Neural cell (in vitro differentiated cells): ENCODE data around the gene MEGF11. TPM values are rescaled to one million over a fixed set of nuclear protein-coding genes. Genes with fewer than 3 reads are reported as not detected.

ENCODE experiments used
- H2AFZ ChIP-seq: fragments of 200-600, 300-800 bp; sonication (generic), shearing (Covaris generic); 2 replicates; pipeline ENCODE4 v1.6.0; 2014; ENCODE audit warnings: low read depth, mild to moderate bottlenecking, antibody characterized with exemption, low read length, moderate library complexity
- H3F3A ChIP-seq: fragments of 200-600 bp; shearing (Covaris generic); 2 replicates; pipeline ENCODE4 v1.6.1; 2016; ENCODE audit warnings: mild to moderate bottlenecking, moderate library complexity, mixed read lengths, antibody characterized with exemption, low read length; ENCODE audit not compliant: insufficient read depth, poor library complexity, severe bottlenecking
- H3K27ac ChIP-seq: fragments of 200-600, 300-800 bp; sonication (generic), shearing (Covaris generic); 2 replicates; pipeline ENCODE4 v1.5.1; 2014; ENCODE audit warnings: mild to moderate bottlenecking, low read length, moderate library complexity
- H3K27me3 ChIP-seq: fragments of 300-800, 200-600 bp; sonication (generic), shearing (Covaris generic); 2 replicates; pipeline ENCODE4 v1.6.0; 2014; ENCODE audit warnings: mild to moderate bottlenecking, low read depth, low read length, moderate library complexity; ENCODE audit not compliant: insufficient read depth
- H3K36me3 ChIP-seq: fragments of 300-800, 200-600 bp; sonication (generic), shearing (Covaris generic); 2 replicates; pipeline ENCODE4 v1.5.1; 2014; ENCODE audit warnings: mild to moderate bottlenecking, antibody characterized with exemption, low read length, moderate library complexity; ENCODE audit not compliant: insufficient read depth
- H3K4me2 ChIP-seq: fragments of 300-800, 200-600 bp; sonication (generic), shearing (Covaris generic); 2 replicates; pipeline ENCODE4 v1.6.0; 2014; ENCODE audit warnings: mild to moderate bottlenecking, low read length
- H3K4me3 ChIP-seq: fragments of 300-800, 200-600 bp; sonication (generic), shearing (Covaris generic); 2 replicates; pipeline ENCODE4 v1.5.1; 2014; ENCODE audit warnings: mild to moderate bottlenecking, low read length, moderate library complexity
- H3K79me2 ChIP-seq: fragments of 200-600 bp; shearing (Covaris generic); replicated peaks from 2 replicates; pipeline ENCODE4 v1.6.0; 2014; ENCODE audit warnings: mild to moderate bottlenecking, low read length, moderate library complexity; ENCODE audit not compliant: insufficient read depth
- H3K9ac ChIP-seq: fragments of 300-800, 200-600 bp; sonication (generic), shearing (Covaris generic); 2 replicates; pipeline ENCODE4 v1.6.1; 2016; ENCODE audit warnings: mild to moderate bottlenecking, low read length, mixed read lengths
- H3K9me2 ChIP-seq: fragments of 200-600 bp; shearing (Covaris generic); 2 replicates; pipeline ENCODE4 v1.6.1; 2016; ENCODE audit warnings: mild to moderate bottlenecking, low read length, mixed read lengths; ENCODE audit not compliant: insufficient read depth
- H3K9me3 ChIP-seq: fragments of 200-600, 300-800 bp; sonication (generic), shearing (Covaris generic); 2 replicates; pipeline ENCODE4 v1.6.1; 2016; ENCODE audit warnings: mild to moderate bottlenecking, mixed run types, low read length, moderate library complexity, mixed read lengths
- H4K20me1 ChIP-seq: fragments of 200-600 bp; shearing (Covaris generic); 2 replicates; pipeline ENCODE4 v1.6.1; 2016; ENCODE audit warnings: mild to moderate bottlenecking, mixed run types; ENCODE audit not compliant: insufficient read depth
- EP300 ChIP-seq: fragments of 450-650 bp; conservative IDR thresholded peaks from 2 replicates; pipeline ENCODE4 v1.6.1; 2014; ENCODE audit warnings: antibody characterized with exemption, mild to moderate bottlenecking, moderate library complexity; ENCODE audit not compliant: poor library complexity, severe bottlenecking
- EZH2 ChIP-seq: fragments of 200-600, 300-800 bp; shearing (Covaris generic), sonication (generic); IDR thresholded peaks from 2 replicates; pipeline ENCODE4 v1.6.1; 2014; ENCODE audit warnings: antibody characterized with exemption, low read length, borderline replicate concordance, mild to moderate bottlenecking; ENCODE audit not compliant: insufficient read depth, poor library complexity, severe bottlenecking
- MXI1 ChIP-seq: fragments of 450-650 bp; conservative IDR thresholded peaks from 2 replicates; pipeline ENCODE4 v1.6.1; 2014; ENCODE audit warnings: antibody characterized with exemption, mild to moderate bottlenecking; ENCODE audit not compliant: poor library complexity, severe bottlenecking
- POLR2AphosphoS5 ChIP-seq: IDR thresholded peaks from 2 replicates; pipeline ENCODE4 v1.6.1; 2012
- RAD21 ChIP-seq: fragments of 450-650 bp; conservative IDR thresholded peaks from 2 replicates; pipeline ENCODE4 v1.6.1; 2014; ENCODE audit warnings: antibody characterized with exemption, mild to moderate bottlenecking, moderate library complexity
- SMC3 ChIP-seq: fragments of 450-650 bp; conservative IDR thresholded peaks from 2 replicates; pipeline ENCODE4 v1.6.1; 2014; ENCODE audit warnings: antibody characterized with exemption, mild to moderate bottlenecking, moderate library complexity; ENCODE audit not compliant: poor library complexity
- TAF1 ChIP-seq: IDR thresholded peaks from 2 replicates; pipeline ENCODE4 v1.6.1; 2012; ENCODE audit warnings: low read depth
- polyA plus RNA-seq: library from polyadenylated mRNA; depleted of rRNA; stranded (reverse); fragments of >200 nt; gene quantifications from 2 replicates; pipeline ENCODE4 v1.2.3, GENCODE V29; 2014
- TF ChIP-seq, protein P1 (sequence below): IDR thresholded peaks from 2 replicates; pipeline ENCODE4 v1.6.1; 2012; ENCODE audit warnings: borderline replicate concordance
- TF ChIP-seq, protein P2 (sequence below): fragments of 450-650 bp; IDR thresholded peaks from 2 replicates; pipeline ENCODE4 v1.5.1; 2014; ENCODE audit warnings: antibody characterized with exemption, mild to moderate bottlenecking, moderate library complexity; ENCODE audit not compliant: poor library complexity, severe bottlenecking

Gene MEGF11
- polyA plus RNA-seq, 1 donor from 2014 or later, result 0.64 TPM

DNA sequence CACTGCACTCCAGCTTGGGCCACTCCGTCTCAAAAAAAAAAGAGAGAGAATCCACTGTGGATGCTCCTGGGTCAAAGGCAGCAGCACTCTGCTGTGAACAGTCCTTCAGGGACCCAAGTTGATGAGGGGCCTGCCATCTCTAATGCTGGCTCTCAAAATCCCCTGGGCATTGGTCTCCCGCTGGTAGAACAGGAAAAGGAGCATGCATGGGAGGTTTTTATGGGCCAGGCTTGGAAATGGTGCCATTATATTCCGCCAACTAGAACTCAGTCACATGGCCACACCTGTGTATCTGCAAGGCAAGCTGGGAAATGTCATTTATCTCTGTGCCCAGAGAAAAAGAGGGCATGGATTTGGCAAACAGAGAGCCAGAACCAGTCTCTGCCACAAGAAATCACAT, 36.5 kb upstream of the MEGF11 start:
- Histone ChIP-seq H3K4me2 (no peak overlapping the region), H4K20me1 (no peaks in the 10 kb centered on the region), H3K27ac (no peak overlapping the region), H3K27me3 (no peaks in the 10 kb centered on the region), H3K9ac (no peak overlapping the region), H2AFZ (no peak overlapping the region), H3K4me3 (no peak overlapping the region), H3K79me2 (no peaks in the 10 kb centered on the region), H3K36me3 (no peaks in the 10 kb centered on the region), H3K9me3 (no peaks in the 10 kb centered on the region), H3F3A (no peaks in the 10 kb centered on the region), H3K9me2 (no peaks in the 10 kb centered on the region)
- no peak for TF ChIP-seq MXI1
- no peak for TF ChIP-seq EZH2
- TF ChIP-seq EP300, result no peak
- no peak for TF ChIP-seq TAF1
- no peak for TF ChIP-seq SMC3
- no peak for TF ChIP-seq POLR2AphosphoS5
- TF ChIP-seq, protein P1, sequence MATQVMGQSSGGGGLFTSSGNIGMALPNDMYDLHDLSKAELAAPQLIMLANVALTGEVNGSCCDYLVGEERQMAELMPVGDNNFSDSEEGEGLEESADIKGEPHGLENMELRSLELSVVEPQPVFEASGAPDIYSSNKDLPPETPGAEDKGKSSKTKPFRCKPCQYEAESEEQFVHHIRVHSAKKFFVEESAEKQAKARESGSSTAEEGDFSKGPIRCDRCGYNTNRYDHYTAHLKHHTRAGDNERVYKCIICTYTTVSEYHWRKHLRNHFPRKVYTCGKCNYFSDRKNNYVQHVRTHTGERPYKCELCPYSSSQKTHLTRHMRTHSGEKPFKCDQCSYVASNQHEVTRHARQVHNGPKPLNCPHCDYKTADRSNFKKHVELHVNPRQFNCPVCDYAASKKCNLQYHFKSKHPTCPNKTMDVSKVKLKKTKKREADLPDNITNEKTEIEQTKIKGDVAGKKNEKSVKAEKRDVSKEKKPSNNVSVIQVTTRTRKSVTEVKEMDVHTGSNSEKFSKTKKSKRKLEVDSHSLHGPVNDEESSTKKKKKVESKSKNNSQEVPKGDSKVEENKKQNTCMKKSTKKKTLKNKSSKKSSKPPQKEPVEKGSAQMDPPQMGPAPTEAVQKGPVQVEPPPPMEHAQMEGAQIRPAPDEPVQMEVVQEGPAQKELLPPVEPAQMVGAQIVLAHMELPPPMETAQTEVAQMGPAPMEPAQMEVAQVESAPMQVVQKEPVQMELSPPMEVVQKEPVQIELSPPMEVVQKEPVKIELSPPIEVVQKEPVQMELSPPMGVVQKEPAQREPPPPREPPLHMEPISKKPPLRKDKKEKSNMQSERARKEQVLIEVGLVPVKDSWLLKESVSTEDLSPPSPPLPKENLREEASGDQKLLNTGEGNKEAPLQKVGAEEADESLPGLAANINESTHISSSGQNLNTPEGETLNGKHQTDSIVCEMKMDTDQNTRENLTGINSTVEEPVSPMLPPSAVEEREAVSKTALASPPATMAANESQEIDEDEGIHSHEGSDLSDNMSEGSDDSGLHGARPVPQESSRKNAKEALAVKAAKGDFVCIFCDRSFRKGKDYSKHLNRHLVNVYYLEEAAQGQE, result no peak
- TF ChIP-seq, protein P2, sequence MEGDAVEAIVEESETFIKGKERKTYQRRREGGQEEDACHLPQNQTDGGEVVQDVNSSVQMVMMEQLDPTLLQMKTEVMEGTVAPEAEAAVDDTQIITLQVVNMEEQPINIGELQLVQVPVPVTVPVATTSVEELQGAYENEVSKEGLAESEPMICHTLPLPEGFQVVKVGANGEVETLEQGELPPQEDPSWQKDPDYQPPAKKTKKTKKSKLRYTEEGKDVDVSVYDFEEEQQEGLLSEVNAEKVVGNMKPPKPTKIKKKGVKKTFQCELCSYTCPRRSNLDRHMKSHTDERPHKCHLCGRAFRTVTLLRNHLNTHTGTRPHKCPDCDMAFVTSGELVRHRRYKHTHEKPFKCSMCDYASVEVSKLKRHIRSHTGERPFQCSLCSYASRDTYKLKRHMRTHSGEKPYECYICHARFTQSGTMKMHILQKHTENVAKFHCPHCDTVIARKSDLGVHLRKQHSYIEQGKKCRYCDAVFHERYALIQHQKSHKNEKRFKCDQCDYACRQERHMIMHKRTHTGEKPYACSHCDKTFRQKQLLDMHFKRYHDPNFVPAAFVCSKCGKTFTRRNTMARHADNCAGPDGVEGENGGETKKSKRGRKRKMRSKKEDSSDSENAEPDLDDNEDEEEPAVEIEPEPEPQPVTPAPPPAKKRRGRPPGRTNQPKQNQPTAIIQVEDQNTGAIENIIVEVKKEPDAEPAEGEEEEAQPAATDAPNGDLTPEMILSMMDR, result no peak
- TF ChIP-seq RAD21, result no peak

DNA sequence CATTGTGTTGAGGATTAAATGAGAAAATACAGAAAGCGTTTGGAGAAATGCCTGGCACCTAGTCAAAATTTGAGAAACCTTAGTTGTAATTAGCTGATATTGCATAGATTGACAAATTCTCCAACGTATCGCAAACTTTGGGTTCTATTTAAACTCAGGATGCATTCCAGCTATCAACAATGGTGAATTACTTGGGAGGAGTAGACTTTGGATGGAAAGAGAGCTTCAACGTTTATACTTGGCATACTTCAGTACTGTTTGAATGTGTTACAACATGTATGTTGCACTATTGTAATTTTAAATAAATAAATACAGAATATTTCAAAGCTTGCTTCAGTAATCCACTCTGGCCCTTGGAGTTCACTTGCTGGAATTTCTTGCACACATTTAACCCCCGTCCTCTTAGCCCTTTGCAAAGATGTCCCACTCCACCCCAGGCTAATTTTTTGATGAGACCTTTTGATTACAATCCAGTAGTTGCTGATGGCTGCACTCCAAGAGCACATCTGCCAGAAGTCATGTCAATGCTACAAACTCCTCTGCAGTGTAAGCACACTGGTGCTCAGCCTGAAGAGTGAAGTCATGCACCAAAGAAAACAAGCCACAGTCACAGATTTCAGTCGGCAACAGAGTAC, 35.1 kb upstream of the MEGF11 start:
- Histone ChIP-seq H3K36me3 (no peaks in the 10 kb centered on the region), H3F3A (peaks cover 4% of the 10 kb centered on the region), H2AFZ (no peak overlapping the region), H3K79me2 (no peaks in the 10 kb centered on the region), H4K20me1 (no peaks in the 10 kb centered on the region), H3K9me3 (no peaks in the 10 kb centered on the region), H3K27ac (no peak overlapping the region), H3K9ac (no peak overlapping the region), H3K4me3 (no peak overlapping the region), H3K27me3 (no peaks in the 10 kb centered on the region), H3K4me2 (no peak overlapping the region), H3K9me2 (no peaks in the 10 kb centered on the region)
- TF ChIP-seq, protein P1, result no peak
- no peak for TF ChIP-seq POLR2AphosphoS5
- TF ChIP-seq EP300, result no peak
- no peak for TF ChIP-seq SMC3
- no peak for TF ChIP-seq MXI1
- TF ChIP-seq RAD21, result no peak
- TF ChIP-seq EZH2, result no peak
- TF ChIP-seq, protein P2, result no peak
- no peak for TF ChIP-seq TAF1
